ENCODE measurements around the gene F11R.
A peak's percentile ranks its signal among the peaks of the same experiment; 100 is the strongest.
"Not testable (repeated sequence)": the region's sequence is repeated elsewhere in the genome, so short reads cannot be mapped to it uniquely, and the experiment has no call there.

Gene F11R

DNA sequence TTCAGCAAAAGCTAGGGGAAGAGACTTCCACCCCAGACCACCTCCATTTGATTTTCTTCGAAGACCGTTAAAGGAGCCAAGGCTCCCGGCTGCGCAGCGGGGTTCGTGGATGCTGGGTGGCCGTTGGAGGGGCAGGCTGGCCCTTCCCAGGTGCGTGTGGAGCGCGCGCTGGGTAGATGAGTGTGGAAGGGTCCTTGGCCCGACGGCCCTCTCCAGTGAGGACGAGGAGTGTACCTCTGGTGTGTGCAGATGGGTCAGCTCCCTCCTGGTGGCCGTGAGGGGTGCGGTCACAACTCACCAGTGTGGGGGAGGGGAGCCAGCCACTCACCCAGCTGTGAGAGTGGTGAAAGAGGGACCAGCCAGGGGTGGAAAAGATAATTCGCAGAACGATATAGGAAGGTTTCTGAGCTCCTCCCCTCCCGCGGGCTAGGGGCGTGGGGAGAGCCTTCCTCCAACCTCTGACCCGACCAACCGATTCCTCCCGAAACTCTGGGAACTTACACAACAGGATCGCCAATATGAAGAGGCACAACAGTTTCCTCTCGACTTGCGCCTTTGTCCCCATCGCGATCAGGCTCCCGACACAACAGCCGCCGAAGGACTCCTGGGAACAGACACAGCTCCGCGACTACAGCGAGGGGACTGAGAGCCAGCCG, at the start of gene F11R:
F11R (minus strand) TSS at position 644 of the 656 bp plus-strand sequence; CDS start at position 565, 79 bp downstream.
- no peak for DNase-seq

DNA sequence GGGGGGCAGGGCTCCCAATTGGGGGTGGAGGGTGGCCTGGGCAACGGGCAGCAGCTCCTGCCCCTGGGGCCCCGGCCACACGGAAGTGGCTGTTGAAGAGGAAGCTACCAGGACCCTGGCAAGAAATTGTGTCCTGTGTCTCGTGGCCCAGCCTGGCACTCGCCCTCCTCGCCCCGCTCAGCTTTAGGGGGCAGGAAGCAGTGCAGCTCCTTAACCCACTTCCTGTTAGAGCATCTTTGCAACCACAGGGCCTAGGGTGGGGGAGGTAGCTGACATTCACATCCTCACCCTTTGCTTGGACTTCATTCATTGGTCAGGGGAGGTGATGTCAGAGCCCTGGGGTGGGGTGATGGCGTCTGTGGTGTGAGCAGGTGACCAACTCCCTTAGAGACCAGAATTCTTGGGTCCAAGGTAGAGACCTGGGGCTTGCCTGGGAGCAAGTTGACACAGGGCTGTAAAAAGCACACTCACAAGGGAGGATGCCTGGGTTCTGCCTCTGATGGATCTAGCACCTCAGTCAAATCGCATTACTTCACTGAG, 48.8 kb upstream of the F11R start, which contains the start of gene ARHGAP30:
ARHGAP30 (minus strand) TSS at position 161 of the 540 bp plus-strand sequence. CDS start 267 bp downstream, outside the sequence.
- DNase-seq = no peak

DNA sequence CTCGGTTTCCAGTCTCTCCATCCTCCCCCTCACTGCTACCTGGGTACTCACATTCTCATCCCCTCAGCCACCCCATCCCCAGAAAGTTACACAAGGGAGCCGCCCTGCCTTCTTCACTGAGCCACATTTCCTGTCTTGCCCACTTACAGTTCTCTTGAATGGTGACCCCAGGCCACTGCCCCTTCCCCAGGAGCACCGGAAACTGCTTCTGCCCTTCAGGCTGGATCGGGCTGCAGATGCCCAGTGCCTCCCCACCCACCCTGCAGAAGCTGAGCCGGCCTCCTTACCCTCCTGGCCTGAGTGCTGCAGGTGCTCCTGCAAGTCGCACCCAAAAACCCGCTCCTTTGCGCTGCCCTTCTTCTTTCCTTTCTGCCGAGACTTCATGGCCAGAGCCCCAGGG, 48.3 kb upstream of the F11R start:
- DNase-seq = no peak

DNA sequence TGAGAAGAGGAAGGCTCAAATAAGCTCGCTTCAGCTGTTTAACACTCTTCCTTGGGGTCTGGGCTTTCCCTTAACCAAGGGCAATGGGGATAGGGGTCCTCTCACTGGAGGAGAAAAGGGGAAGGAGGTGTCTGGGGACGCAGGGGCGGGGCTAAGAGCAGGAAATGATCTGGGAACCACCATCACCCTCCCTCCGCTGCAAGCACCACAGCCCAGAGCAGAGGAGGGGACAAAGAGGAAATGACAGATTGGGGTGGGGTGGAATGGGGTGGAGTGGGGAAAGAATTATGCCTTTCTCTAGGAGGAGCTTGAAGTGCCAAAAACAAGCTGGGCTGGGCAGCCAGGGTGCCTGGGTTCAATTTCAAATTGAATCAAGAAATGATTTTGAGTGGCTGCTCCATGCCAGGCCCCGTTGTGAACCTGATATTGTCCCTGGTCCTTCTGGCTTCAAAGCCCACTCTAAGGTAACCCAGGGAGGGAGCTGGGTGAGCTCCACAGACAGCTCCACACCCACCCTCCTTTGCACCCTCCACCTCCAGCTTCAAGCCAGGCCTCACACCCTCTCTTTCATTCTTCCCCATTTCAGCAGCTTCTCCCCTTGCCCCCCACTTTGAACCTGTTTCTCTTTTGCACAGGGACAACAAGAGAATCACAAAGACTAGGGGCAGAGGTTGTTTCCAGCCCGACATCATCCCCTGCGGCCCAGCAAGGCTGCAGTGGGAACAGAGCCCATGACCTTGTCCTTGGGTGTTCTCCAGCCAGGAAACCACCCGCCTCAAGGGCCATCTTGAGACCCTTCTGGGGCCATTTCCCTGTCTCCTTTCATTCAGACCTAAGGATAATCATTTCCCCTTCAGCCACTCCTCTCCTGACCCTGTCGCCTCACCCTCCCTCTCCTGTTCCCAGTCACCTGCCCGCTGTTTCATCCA, 47.6 kb upstream of the F11R start:
- no peak for DNase-seq

DNA sequence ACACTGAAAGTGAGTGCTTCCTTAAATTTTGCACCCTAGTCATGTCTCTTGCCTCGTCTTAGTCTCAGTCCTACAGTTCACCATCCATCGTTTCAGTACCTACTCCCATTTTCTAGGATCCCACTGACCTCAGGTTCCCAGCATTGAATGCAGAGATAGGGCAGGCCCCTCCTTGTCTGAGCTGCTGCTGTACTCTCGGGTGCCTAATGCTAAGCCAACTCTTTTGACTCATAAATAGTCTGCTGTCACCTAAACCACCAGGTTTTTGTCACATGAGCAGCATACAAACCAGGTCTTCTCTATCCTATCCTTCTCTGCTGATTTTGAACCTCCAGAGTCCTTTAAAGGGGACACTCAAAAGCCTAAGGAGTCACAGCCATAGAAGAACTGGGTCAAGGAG, 45.7 kb upstream of the F11R start:
- DNase-seq = no peak

DNA sequence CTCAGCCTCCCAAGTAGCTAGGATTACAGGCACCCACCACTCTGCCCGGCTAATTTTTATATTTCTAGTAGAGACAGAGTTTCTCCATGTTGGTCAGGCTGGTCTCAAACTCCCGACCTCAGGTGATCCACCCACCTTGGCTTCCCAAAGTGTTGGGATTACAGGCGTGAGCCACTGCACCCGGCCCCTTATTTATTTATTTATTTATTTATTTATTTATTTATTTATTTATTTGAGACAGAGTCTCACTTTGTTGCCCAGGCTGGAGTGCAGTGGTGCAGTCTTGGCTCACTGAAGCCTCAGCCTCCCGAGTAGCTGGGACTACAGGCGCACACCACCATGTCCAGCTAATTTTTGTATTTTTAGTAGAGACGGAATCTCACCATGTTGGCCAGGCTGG, 44.7 kb upstream of the F11R start:
- DNase-seq = not testable (repeated sequence)

DNA sequence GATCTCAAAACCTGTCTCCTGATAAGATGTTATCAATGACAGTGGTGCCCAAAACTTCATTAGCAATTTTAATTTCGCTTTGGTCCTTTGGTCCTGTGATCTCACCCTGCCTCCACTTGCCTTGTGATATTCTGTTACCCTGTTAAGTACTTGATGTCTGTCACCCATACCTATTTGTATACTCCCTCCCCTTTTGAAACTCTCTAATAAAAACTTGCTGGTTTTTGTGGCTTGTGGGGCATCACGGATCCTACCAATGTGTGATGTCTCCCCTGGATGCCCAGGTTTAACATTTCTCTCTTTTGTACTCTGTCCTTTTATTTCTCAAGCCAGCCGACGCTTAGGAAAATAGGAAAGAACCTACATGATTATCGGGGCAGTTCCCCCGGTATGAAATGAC, 43.0 kb upstream of the F11R start:
- not testable (repeated sequence) for DNase-seq

DNA sequence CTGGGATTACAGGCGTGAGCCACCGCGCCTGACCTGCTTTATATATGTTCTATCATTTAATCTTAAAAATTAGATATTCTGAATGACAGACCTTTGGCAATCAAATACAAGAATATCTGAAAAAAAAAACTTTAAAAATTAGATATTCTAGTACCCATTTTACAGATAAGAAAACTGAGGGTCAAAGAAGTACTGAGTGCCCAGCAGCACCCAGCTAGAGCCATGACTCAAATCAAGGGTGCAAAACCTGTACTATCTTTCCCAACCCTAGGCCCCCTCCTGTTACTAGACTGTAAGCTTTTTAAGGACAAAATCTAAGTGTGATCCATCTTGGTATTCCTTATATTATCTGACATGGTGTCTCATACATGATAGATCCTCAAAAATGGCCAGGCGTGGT, 40.5 kb upstream of the F11R start:
- DNase-seq = no peak

DNA sequence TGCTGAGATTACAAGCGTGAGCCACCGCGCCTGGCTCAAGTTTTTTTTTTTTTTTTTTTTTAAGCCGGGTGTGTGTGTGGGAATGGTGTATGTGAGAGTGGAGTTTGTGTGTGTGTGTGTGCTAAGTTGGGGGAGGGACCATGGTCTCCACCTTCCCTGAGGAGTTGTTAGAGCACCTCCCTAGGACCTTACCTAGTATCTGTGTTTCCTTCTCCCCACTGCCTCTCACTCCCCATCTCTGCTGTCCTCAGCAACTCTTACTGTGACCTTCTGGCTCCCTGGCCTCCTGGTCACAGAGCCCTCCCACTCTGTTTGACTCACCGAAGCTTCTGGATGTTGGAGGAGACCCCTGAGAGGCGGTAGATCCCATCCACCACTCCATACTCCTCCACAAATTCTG, 38.3 kb upstream of the F11R start:
- DNase-seq = no peak

DNA sequence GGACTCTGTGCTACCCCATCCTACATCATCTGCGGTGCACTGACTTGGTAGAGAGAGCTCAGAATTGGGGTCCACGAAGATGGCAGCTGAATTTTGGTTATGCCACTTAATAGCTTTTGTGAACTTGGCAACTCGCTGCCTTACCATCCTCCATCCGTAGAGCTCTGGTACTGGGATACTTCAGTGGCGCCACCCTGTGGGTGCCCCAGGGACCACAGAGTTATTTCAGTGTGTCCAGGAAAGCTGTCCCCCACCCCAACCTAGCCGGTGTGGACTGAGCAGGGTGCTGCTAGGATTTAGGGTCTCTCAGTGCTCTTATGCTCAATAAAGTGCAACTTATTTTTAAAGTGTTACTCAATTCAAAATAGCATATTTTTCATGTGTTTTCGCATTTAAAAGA, 33.9 kb upstream of the F11R start:
- no peak for DNase-seq

DNA sequence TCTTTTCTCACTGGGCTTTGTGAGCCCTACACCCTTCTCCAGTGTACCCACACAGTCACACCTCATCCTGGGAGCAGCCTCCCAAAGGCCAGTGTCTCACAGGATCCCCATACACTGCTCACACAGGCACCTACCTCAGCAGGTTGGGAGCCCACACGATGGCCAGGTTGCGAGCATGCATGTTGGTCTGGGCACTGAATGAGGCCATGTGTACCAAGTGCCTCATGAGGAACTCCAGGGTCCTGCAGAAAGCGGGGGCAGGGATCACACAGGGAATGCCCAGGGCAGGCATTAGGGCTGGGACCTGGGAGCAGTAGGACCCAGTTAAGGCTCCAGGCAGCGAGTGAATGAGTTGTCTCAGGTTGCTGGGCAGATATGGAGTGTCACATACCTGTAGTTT, 33.3 kb upstream of the F11R start:
- no peak for DNase-seq

DNA sequence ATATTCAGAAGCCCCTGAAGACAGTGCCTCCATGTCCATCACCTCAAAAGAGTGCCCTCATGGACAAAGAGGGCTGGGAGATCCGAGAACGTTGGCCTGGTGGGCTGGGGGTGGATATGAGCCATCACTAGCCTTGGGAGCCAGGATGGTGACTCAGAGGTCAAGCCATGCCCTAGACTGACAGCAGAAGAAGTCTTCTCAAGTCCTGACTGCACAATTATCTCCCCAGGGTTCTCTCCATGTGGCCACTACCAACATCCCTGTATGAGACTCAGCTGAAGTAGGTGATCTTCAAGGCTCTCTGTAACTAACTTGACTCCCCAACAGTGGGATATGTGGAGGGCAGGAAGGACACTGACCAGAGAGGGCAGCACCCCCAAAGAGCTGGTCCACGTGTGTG, 31.9 kb upstream of the F11R start:
- DNase-seq = no peak

DNA sequence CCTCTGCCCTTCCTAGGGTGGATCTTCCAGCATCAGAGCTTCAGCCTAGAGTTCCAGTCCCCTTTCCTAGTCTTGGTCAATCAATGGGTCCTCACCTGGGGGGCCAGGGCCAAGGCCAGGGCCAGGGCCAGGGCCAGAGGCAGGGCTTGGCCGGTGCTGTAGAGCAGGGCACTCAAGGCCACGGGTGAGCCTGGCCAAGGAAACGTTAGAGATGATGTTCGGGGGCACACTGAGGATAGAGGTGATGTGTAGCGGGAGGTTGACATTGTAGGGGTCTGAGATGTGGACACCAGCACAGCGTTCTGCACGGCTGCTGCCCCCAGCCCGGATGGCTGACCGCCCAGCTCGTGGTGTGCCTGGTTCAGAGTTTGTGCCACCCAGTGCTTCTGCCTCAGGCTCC, 30.3 kb upstream of the F11R start:
- DNase-seq = no peak

DNA sequence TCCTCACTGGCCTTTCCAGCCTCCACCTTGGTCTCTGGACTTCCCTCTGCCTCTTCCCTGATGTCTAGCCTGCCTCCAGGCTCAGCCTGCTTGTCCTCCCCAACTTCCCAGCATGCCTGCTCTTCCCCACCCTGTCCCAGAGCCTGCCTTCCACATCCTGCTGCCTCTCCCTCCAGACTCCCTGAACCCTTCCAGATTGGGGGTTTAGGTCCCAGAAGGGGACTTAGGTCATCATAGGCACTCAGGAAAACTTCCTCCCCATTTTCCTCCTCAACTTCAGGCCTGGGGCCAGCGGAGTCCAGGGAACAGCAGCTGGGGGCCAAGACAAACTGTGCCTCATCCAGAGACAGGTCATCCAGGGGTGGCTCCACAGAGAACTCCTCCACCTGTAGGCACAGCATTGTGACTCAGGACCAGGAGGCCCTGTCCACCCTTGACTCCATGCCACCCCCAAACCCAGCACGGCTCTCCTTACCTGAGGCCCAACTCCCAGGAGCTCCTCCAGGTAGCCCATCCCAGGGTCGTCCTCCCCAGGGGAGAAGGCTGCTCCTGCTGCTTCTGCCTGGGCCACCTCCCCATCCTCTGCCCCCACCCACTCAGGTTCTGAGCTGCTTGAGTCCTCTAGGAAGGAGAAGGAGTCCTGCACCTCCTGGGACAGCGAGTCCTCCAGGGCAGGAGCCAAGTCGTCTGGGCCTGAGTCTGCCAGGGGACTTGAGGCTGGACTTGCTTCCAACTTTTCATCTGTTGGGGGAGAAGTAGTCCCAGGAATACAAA, 28.2 kb upstream of the F11R start:
- no peak for DNase-seq

DNA sequence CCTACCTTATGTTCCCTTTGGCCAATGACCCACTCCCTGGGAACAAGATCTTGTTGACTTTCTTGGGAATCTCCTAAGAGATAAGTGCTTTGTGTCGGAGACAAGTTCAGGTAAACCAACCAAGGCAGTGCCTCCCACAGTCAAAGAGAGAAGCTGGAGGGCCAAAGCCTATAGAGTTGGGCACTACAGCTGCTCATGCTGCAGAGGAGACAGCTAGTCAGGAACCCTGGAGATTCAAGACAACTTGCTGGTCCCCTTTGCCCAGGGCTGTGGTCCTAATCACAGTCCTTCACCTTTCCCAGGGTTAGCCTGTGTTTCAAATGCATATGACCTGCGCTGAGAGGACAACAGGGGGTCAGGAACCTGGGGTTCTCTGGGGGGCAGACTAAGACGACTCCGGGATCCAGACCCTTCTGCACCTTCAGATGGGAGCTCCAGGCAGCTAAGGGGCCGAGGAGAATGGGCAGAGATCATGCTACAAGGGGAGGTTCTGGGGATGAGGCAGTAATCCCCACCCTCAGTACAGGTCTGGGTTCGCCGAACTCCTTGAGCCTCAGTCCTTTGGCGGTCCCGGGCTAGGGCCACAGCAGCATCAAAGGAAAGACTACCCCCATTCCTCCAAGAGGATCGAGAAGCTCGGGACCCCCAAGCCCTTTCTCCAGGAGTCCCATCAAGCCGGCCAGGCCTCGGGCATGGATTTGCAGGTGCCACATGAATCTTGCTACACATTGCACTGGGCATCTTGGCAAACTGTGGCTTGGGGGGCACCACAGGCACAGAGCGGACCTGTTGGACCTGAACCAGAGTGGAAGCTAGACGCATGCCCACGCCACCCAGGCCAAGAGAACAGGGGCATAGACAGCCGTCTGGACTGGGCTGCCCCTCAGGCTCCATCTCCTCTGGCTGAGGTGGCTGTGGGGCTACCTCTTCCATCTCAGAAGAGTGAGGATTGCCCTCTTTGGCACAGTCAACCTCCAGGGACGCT, 26.8 kb upstream of the F11R start:
- no peak for DNase-seq

DNA sequence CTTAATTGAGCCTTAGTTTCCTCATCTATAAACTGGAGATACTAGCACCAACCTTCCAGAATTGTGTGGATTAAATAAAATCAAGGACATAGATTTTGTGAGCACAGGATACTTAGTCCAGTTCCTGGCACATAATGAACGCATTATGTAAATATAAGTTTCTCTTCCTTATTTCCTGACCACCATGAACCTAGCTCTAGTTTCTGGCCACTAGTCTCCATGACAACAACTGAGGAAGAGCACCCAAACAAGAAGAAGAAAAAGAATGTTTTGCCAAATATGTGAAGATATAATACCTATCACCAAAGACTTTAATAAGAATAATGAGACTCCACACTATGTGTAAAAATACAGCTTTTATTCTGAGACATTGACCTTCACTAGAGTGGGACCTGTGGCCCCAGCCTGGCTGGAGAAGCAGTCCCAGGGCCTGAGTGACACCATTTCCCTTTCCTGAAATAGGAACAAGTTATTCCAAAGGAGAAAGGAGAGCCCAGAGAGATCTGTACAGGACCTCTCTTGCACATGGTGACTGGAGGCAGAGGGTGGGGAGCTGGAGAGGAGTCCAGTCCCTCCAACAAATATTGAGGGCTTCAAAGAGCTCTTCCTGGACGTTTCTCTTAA, 25.8 kb upstream of the F11R start:
- DNase-seq = no peak

DNA sequence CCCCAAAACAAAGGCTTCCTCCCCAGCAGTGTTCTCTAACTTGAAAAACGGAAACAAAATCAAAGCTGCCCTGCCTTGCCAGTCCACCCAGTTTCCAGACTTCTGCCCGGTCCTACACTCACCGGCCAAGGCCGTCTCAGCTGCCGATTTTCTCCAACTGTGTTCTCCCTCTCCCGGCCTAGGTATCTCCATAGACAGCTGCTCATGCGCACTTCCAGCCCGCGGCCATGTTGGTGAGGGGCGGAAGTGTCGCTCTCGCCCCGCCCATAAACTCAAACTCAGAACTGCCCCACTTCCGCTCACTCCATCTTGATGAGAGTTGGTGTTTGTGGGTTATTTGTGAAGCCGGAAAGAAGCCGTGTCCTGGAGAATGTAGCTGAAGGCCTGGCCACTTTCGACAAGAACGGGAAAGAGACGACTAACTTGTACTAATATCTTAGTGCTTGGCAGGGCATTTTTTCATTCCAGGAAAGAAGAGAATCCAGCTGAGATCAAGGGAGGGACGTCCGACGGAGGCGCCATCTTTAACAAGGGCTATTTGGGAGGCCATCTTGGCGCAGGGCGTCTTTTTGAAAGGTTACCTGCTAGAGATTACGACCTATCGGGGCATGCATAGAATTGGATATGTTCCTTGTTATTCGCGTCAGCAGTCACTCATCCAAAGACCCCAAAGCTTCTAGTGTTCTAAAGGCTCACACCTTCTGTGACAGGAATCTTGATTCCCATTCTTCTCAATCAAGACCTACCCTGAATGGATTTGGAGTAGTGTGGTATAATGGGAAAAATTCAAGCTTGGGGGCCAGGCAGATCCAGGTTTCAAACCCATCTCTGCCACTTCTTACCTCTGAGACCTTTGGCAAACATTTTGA, 25.0 kb upstream of the F11R start, which contains the start of gene USF1:
USF1 (minus strand) TSS at position 242 of the 869 bp plus-strand sequence. CDS start 2,702 bp downstream, outside the sequence.
- DNase-seq = peak; percentile 92

DNA sequence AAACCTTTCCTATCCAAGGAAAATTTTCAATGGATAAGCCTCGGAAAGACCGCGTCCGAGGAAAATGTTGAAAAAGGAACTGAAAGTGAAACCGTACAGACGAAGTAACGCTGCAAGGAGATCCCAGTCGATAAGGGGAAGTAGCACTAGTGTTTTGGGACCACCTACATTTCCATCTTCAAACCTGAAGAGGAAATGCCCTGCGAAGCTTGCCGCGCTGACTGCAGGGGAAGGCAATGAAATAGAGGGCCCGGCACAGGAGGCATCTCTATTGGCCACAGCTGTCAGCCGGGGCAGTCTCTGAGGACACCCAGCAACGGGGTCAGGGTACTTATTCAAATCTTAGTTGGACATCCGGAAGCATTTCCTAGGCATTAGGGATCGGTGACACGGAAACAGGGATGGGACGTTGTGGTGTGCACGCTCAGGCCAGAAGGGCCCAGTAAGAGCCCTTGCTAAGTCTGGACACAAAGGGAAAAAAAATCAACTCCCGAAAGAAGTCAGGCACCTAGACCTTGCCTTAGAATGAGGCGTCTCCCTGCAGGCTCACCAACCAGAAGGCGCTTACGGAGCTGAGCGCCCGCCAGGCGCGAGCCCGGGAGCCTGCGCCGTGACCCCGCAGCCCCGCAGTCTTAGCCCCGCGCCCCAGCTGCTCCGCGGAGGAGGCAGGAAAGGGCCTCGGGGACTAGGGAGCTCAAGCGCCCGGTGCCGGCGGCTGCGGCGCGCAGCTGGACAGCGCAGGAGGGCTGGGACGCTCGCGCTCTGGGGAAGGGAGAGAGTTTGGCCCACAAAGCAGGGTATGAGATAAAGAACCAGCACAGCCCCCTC, 24.2 kb upstream of the F11R start:
- DNase-seq = peak; percentile 25

DNA sequence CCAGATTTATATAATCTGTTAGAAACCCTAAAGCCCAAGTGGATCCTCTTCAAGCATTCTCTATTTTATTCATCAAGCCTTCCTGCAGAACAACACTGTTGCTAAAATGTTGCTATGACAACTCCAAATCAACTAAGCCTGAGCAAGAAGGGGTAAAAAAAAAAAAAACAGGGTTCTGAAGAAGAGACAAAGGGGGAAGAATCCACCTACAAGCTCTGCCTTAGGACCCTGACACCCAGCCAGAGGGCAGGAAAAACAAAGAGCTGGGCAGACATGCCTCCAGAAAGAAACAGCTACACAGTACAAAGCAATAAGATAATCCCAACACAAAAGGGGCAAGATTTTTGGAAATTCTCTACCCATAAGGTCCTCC, 23.6 kb upstream of the F11R start:
- no peak for DNase-seq
